A549 (cell line): ENCODE results near the gene PLEKHA7.

Source experiments
- KDM5A ChIP-seq: fragments of 200-600 bp; sonication (generic); IDR thresholded peaks from 2 replicates; pipeline ENCODE4 v1.6.1; 2016; ENCODE audit warnings: antibody characterized with exemption, mild to moderate bottlenecking
- MAZ ChIP-seq: fragments of 150-350 bp; IDR thresholded peaks from 2 replicates; pipeline ENCODE4 v1.6.1; 2014; ENCODE audit warnings: antibody characterized with exemption, low read depth, low read length, borderline replicate concordance
- TF ChIP-seq, protein P1 (sequence below): fragments of >200 bp; sonication (Bioruptor Twin); formaldehyde crosslinking; IDR thresholded peaks from 3 replicates; pipeline ENCODE4 v1.5.1; 2016
- TF ChIP-seq, protein P2 (sequence below): fragments of 250-450 bp; sonication (Bioruptor Pico); IDR thresholded peaks from 2 replicates; pipeline ENCODE4 v1.5.0; 2021; ENCODE audit warnings: mild to moderate bottlenecking, moderate library complexity, borderline replicate concordance
- TF ChIP-seq, protein P3 (sequence below): fragments of >200 bp; sonication (Bioruptor Twin); formaldehyde crosslinking; IDR thresholded peaks from 3 replicates; pipeline ENCODE4 v1.6.1; 2016
- TF ChIP-seq, protein P4 (sequence below): IDR thresholded peaks from 2 replicates; pipeline ENCODE4 v1.6.1; 2012

DNA sequence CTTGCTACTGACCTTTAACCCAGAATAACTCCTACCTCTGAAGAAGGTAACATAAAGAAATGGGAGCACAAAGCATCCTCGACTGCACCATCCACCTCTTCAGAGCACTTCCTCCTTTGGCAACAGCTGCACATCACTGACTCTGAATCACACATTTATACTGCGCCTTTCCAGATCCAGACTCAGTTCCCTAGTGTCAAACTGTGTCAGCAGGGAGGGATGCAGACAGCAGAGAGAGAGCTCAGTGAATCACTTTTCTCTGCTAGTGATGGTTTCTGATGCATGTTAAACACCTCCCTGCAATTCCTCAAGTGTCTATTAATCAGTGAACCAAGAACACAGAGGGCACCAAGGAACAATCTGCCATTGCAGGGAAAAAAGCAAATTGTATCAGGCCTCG, 118.9 kb downstream of the PLEKHA7 start:
- TF ChIP-seq, protein P1, sequence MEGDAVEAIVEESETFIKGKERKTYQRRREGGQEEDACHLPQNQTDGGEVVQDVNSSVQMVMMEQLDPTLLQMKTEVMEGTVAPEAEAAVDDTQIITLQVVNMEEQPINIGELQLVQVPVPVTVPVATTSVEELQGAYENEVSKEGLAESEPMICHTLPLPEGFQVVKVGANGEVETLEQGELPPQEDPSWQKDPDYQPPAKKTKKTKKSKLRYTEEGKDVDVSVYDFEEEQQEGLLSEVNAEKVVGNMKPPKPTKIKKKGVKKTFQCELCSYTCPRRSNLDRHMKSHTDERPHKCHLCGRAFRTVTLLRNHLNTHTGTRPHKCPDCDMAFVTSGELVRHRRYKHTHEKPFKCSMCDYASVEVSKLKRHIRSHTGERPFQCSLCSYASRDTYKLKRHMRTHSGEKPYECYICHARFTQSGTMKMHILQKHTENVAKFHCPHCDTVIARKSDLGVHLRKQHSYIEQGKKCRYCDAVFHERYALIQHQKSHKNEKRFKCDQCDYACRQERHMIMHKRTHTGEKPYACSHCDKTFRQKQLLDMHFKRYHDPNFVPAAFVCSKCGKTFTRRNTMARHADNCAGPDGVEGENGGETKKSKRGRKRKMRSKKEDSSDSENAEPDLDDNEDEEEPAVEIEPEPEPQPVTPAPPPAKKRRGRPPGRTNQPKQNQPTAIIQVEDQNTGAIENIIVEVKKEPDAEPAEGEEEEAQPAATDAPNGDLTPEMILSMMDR, result no peak
- TF ChIP-seq, protein P2, sequence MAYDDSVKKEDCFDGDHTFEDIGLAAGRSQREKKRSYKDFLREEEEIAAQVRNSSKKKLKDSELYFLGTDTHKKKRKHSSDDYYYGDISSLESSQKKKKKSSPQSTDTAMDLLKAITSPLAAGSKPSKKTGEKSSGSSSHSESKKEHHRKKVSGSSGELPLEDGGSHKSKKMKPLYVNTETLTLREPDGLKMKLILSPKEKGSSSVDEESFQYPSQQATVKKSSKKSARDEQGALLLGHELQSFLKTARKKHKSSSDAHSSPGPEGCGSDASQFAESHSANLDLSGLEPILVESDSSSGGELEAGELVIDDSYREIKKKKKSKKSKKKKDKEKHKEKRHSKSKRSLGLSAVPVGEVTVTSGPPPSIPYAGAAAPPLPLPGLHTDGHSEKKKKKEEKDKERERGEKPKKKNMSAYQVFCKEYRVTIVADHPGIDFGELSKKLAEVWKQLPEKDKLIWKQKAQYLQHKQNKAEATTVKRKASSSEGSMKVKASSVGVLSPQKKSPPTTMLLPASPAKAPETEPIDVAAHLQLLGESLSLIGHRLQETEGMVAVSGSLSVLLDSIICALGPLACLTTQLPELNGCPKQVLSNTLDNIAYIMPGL (CRISPR knock-in tag), result no peak
- TF ChIP-seq KDM5A, result no peak
- TF ChIP-seq, protein P3, sequence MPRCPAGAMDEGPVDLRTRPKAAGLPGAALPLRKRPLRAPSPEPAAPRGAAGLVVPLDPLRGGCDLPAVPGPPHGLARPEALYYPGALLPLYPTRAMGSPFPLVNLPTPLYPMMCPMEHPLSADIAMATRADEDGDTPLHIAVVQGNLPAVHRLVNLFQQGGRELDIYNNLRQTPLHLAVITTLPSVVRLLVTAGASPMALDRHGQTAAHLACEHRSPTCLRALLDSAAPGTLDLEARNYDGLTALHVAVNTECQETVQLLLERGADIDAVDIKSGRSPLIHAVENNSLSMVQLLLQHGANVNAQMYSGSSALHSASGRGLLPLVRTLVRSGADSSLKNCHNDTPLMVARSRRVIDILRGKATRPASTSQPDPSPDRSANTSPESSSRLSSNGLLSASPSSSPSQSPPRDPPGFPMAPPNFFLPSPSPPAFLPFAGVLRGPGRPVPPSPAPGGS, result no peak
- no peak for TF ChIP-seq MAZ
- TF ChIP-seq, protein P4, sequence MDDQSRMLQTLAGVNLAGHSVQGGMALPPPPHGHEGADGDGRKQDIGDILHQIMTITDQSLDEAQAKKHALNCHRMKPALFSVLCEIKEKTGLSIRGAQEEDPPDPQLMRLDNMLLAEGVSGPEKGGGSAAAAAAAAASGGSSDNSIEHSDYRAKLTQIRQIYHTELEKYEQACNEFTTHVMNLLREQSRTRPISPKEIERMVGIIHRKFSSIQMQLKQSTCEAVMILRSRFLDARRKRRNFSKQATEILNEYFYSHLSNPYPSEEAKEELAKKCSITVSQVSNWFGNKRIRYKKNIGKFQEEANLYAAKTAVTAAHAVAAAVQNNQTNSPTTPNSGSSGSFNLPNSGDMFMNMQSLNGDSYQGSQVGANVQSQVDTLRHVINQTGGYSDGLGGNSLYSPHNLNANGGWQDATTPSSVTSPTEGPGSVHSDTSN, result no peak
